PC-9 (cell line): ENCODE measurements around the gene PPIC.

Source experiments
- CTCF ChIP-seq: fragments of 200-600 bp; sonication (generic); conservative IDR thresholded peaks from 2 replicates; pipeline ENCODE4 v1.6.1; 2017; ENCODE audit warnings: mixed run types, antibody characterized with exemption, mild to moderate bottlenecking, moderate library complexity
- EZH2 ChIP-seq: fragments of 200-600 bp; sonication (generic); IDR thresholded peaks from 2 replicates; pipeline ENCODE4 v1.8.0; 2017; ENCODE audit warnings: antibody characterized with exemption, low read depth

GRCh38 chr5:123039673-123040072, 3.1 kb upstream of the PPIC start:
- TF ChIP-seq CTCF (no peak), EZH2 (no peak)
